Keratinocyte (primary cell): ENCODE results near the gene FGGY. TPM values are rescaled to one million over a fixed set of nuclear protein-coding genes. Genes with fewer than 3 reads are reported as not detected.

Source experiments
- DNase-seq: peaks from one replicate; pipeline ENCODE4 v3.0.0-alpha.2; 2011; ENCODE audit warnings: low read depth, missing footprints, low spot score
- FAIRE-seq: peaks from 2 replicates; lab custom pipeline; 2011; peaks lifted over from hg19 to GRCh38; lab: Jason Lieb, UNC
- H2AFZ ChIP-seq: 2 replicates; pipeline ENCODE4 v1.6.0; 2012; ENCODE audit warnings: low read length, control low read depth, inconsistent platforms; ENCODE audit not compliant: control insufficient read depth
- H3K27ac ChIP-seq: 2 replicates; pipeline ENCODE4 v1.5.1; 2011; ENCODE audit warnings: low read length; ENCODE audit not compliant: control insufficient read depth, insufficient read depth
- H3K27me3 ChIP-seq: 3 replicates; pipeline ENCODE4 v1.6.0; 2011; ENCODE audit warnings: low read length; ENCODE audit not compliant: control insufficient read depth, insufficient read depth; ENCODE audit errors: extremely low read depth
- H3K36me3 ChIP-seq, 2 experiments: 2 replicates in 1 of 2; 3 replicates in 1 of 2; pipeline ENCODE4 v1.5.1; 2011; ENCODE audit warnings: low read length in 2 of 2, mild to moderate bottlenecking in 1 of 2; ENCODE audit not compliant: control insufficient read depth in 2 of 2, insufficient read depth in 2 of 2; ENCODE audit errors: extremely low read depth in 1 of 2
- H3K4me1 ChIP-seq: 3 replicates; pipeline ENCODE4 v1.5.1; 2011; ENCODE audit warnings: low read length; ENCODE audit not compliant: control insufficient read depth, insufficient read depth; ENCODE audit errors: extremely low read depth
- H3K4me2 ChIP-seq: 3 replicates; pipeline ENCODE4 v1.6.0; 2011; ENCODE audit warnings: low read depth, low read length; ENCODE audit not compliant: control insufficient read depth, insufficient read depth; ENCODE audit errors: extremely low read depth
- H3K4me3 ChIP-seq, 3 experiments: fragments of 200-600 bp in 1 of 3; sonication (generic) in 1 of 3; 2 replicates in 2 of 3; 3 replicates in 1 of 3; pipeline ENCODE4 v1.5.1; 2011 to 2016; ENCODE audit warnings: low read length in 3 of 3, mild to moderate bottlenecking in 3 of 3, control low read depth in 2 of 3, inconsistent platforms in 1 of 3, low read depth in 1 of 3, mixed read lengths in 1 of 3, mixed run types in 1 of 3, moderate library complexity in 1 of 3; ENCODE audit not compliant: control insufficient read depth in 2 of 3, insufficient read depth in 2 of 3; ENCODE audit errors: extremely low read depth in 1 of 3
- H3K79me2 ChIP-seq: 2 replicates; pipeline ENCODE4 v1.6.0; 2012; ENCODE audit warnings: low read length; ENCODE audit not compliant: control insufficient read depth, insufficient read depth
- H3K9ac ChIP-seq: 3 replicates; pipeline ENCODE4 v1.6.0; 2011; ENCODE audit warnings: low read length; ENCODE audit not compliant: control insufficient read depth, insufficient read depth; ENCODE audit errors: extremely low read depth
- H3K9me1 ChIP-seq: 3 replicates; pipeline ENCODE4 v1.6.0; 2011; ENCODE audit warnings: low read length; ENCODE audit not compliant: control insufficient read depth, insufficient read depth; ENCODE audit errors: extremely low read depth
- H3K9me3 ChIP-seq: 2 replicates; pipeline ENCODE4 v1.5.1; 2012; ENCODE audit warnings: low read depth, low read length; ENCODE audit not compliant: control insufficient read depth
- H4K20me1 ChIP-seq: 3 replicates; pipeline ENCODE4 v1.6.0; 2011; ENCODE audit warnings: low read length; ENCODE audit not compliant: control insufficient read depth, insufficient read depth; ENCODE audit errors: extremely low read depth
- EZH2 ChIP-seq: IDR thresholded peaks from one replicate; pipeline ENCODE4 v1.6.1; 2012; ENCODE audit warnings: inconsistent platforms, mild to moderate bottlenecking, low read length, moderate library complexity
- dilution Hi-C: fragments of 300-500 bp; cut with MboI; formaldehyde crosslinking; loops from one replicate; pipeline ENCODE4 v1.7.0; 2020; ENCODE audit warnings: low sequenced_read_pairs; ENCODE audit not compliant: extremely low pct_ligation_motif_present
- polyA plus RNA-seq, 5 experiments: library from polyadenylated mRNA; depleted of rRNA in 3 of 5; stranded (reverse) in 3 of 5; stranded (forward) in 1 of 5; unstranded in 1 of 5; fragments of >200 nt; gene quantifications; 1 replicate in 1 of 5; 2 replicates in 3 of 5; 3 replicates in 1 of 5; pipeline versions ENCODE4 v1.2.1 to v1.2.3, GENCODE V29; 2011 to 2012; ENCODE audit warnings: missing spikeins in 2 of 5, low read depth in 1 of 5, low replicate concordance in 1 of 5
- TF ChIP-seq, protein P1 (sequence below), 3 experiments: IDR thresholded peaks in 1 of 3; conservative IDR thresholded peaks in 1 of 3; optimal IDR thresholded peaks in 1 of 3; 2 replicates in 2 of 3; 3 replicates in 1 of 3; pipeline versions ENCODE3 to v1.5.1; 2011; ENCODE audit warnings: low read length in 3 of 3, mild to moderate bottlenecking in 3 of 3, moderate library complexity in 2 of 3, control low read depth in 1 of 3, inconsistent platforms in 1 of 3; ENCODE audit not compliant: insufficient read depth in 2 of 3; ENCODE audit errors: extremely low read depth in 1 of 3

FGGY gene
- polyA plus RNA-seq, 1 donor (not counting 4 experiments of a cell fraction or from before 2014, with no cell fraction given): 16.6 TPM

DNA sequence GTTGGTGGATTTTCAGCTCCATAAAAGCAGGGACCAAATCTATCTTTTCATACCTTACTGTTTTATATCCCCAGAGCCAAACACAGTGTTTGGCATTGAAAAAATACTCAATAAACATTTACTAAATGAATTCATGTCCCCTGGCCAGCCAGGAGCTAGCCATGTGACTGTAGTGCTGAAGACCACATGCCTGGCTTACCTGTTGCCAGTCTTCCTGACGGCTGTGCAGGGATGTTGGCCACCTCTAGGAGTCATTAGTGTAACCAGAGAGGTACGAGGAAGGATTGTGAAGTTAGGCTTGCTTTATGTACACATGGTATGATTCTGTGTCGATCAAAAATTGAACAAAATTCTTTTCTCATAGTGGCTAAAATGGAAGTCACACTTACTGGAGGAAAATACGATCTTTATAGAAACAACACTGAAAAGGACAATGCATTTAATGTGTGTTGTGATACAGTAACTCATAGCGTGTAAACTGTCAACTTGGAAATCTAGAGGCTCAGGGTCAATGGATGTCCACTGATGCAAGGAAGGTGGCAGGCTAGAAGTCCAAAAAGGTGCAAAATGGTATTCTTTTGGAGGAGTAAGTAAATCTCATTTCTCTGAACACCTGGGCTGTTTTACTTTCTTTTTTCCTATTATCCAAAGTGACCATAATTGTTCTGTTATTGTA lies 60.9 kb downstream of the FGGY start:
- H3K27ac ChIP-seq: no peak overlapping the region
- no peak overlapping the region for H3K9ac ChIP-seq
- H3K79me2 ChIP-seq: no peaks in the 10 kb centered on the region
- no peak overlapping the region for H2AFZ ChIP-seq
- H3K36me3 ChIP-seq: no peaks in the 10 kb centered on the region
- no peaks in the 10 kb centered on the region for H3K9me1 ChIP-seq
- no peaks in the 10 kb centered on the region for H4K20me1 ChIP-seq
- no peak for DNase-seq
- dilution Hi-C loops: no loop called here
- H3K27me3 ChIP-seq: no peaks in the 10 kb centered on the region
- H3K9me3 ChIP-seq: no peaks in the 10 kb centered on the region
- TF ChIP-seq, protein P1, sequence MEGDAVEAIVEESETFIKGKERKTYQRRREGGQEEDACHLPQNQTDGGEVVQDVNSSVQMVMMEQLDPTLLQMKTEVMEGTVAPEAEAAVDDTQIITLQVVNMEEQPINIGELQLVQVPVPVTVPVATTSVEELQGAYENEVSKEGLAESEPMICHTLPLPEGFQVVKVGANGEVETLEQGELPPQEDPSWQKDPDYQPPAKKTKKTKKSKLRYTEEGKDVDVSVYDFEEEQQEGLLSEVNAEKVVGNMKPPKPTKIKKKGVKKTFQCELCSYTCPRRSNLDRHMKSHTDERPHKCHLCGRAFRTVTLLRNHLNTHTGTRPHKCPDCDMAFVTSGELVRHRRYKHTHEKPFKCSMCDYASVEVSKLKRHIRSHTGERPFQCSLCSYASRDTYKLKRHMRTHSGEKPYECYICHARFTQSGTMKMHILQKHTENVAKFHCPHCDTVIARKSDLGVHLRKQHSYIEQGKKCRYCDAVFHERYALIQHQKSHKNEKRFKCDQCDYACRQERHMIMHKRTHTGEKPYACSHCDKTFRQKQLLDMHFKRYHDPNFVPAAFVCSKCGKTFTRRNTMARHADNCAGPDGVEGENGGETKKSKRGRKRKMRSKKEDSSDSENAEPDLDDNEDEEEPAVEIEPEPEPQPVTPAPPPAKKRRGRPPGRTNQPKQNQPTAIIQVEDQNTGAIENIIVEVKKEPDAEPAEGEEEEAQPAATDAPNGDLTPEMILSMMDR (optimal IDR thresholded peaks at IDR 0.05 in 1 of 3, IDR thresholded peaks at IDR 0.05 in 1 of 3, conservative IDR thresholded peaks at IDR 0.05 in 1 of 3; ENCODE audit: extremely low read depth in 1 of 3, insufficient read depth in 2 of 3, low read length in 3 of 3): no peak
- no peak for TF ChIP-seq EZH2
- no peak overlapping the region for H3K4me3 ChIP-seq
- peaks cover 24% of the 10 kb centered on the region for H3K4me1 ChIP-seq
- H3K4me2 ChIP-seq: no peak overlapping the region
- no peak for FAIRE-seq

DNA sequence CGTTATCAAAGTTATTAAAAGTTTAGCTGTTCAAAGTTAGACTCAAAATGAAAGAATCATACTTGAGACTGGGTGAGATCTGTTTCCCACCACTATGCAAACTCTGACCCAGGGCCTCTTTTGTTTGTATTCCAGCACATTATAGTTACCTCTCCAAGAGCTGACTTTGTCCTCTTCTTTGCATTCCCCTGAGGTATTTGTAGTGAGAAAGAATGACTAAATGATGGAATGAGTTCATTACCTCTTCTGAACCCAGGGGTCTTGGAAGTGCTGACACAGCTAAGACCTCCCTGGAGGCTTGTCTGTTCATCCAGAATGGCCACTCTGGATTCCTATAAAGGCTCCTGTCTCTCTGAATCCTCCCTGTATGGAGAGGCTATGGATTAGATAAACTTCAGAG lies 62.4 kb downstream of the FGGY start:
- Histone ChIP-seq H3K4me2 (no peak overlapping the region), H3K9me1 (no peaks in the 10 kb centered on the region), H3K4me3 (no peak overlapping the region), H3K9me3 (no peaks in the 10 kb centered on the region), H3K36me3 (no peaks in the 10 kb centered on the region), H4K20me1 (no peaks in the 10 kb centered on the region), H3K27ac (no peak overlapping the region), H3K27me3 (no peaks in the 10 kb centered on the region), H3K4me1 (peaks cover 24% of the 10 kb centered on the region), H2AFZ (no peak overlapping the region), H3K79me2 (no peaks in the 10 kb centered on the region), H3K9ac (no peak overlapping the region)
- FAIRE-seq (no peak), DNase-seq (no peak)
- dilution Hi-C loops: no loop called here
- TF ChIP-seq, protein P1 (optimal IDR thresholded peaks at IDR 0.05 in 1 of 3, IDR thresholded peaks at IDR 0.05 in 1 of 3, conservative IDR thresholded peaks at IDR 0.05 in 1 of 3; ENCODE audit: extremely low read depth in 1 of 3, insufficient read depth in 2 of 3, low read length in 3 of 3): no peak
- TF ChIP-seq EZH2: no peak
